AG10803 (cell line): Measurements from ENCODE around the gene ACOT8.
A peak's percentile ranks its signal among the peaks of the same experiment; 100 is the strongest.
"Not testable (repeated sequence)": the region's sequence is repeated elsewhere in the genome, so short reads cannot be mapped to it uniquely, and the experiment has no call there.

ENCODE experiments used
- DNase-seq: peaks from one replicate; pipeline ENCODE4 v3.0.0; 2010; ENCODE audit warnings: low read depth
- H3K4me3 ChIP-seq: 2 replicates; pipeline ENCODE4 v1.5.1; 2011; ENCODE audit warnings: mild to moderate bottlenecking, low read length, control low read depth
- CTCF ChIP-seq: conservative IDR thresholded peaks from 2 replicates; pipeline ENCODE4 v1.5.1; 2011; ENCODE audit warnings: mild to moderate bottlenecking, low read length, control low read depth, inconsistent platforms

ACOT8 gene

GRCh38 chr20:45857114-45857881 is at the start of gene ACOT8, which contains the start of gene ZSWIM3:
Gene ACOT8 (minus strand): TSS chr20:45857392. CDS start chr20:45857315, 77 bp downstream.
Gene ZSWIM3 (plus strand): TSS chr20:45857614. CDS start chr20:45857826, 212 bp downstream.
- H3K4me3 ChIP-seq, result peak within 1 kb of the TSS; percentile 92
- peak; percentile 100 for DNase-seq
- no peak for TF ChIP-seq CTCF

GRCh38 chr20:45905505-45906079 is 48.4 kb upstream of the ACOT8 start:
- no peak overlapping the region for H3K4me3 ChIP-seq
- DNase-seq, result peak; percentile 68
- no peak for TF ChIP-seq CTCF

- no peak overlapping the region for H3K4me3 ChIP-seq
These were observed 47.7 kb upstream of the ACOT8 start for GRCh38 chr20:45904583-45905504.

GRCh38 chr20:45902199-45902701 is 45.1 kb upstream of the ACOT8 start:
- TF ChIP-seq CTCF, result no peak
- DNase-seq, result no peak
- no peak overlapping the region for H3K4me3 ChIP-seq

More at GRCh38 chr20:45904583-45905504, 47.7 kb upstream of the ACOT8 start:
- no peak for DNase-seq
- no peak for TF ChIP-seq CTCF

- not testable (repeated sequence) for H3K4me3 ChIP-seq, DNase-seq
These were observed 44.1 kb upstream of the ACOT8 start for GRCh38 chr20:45901332-45901731.

- no peak overlapping the region for H3K4me3 ChIP-seq
- no peak for TF ChIP-seq CTCF
- no peak for DNase-seq
These were observed 42.0 kb upstream of the ACOT8 start for GRCh38 chr20:45899046-45899835.
